ENCODE data around the gene RARRES2.
"Not testable (repeated sequence)": the region's sequence is repeated elsewhere in the genome, so short reads cannot be mapped to it uniquely, and the experiment has no call there.

RARRES2 gene

GRCh38 chr7:150336746-150337145 is 4.7 kb downstream of the RARRES2 start:
- DNase-seq: no peak

- no peak for DNase-seq
Measured at GRCh38 chr7:150335774-150336112, 5.7 kb downstream of the RARRES2 start.

- DNase-seq: no peak
Measured at GRCh38 chr7:150335108-150335773, 6.2 kb downstream of the RARRES2 start.

- DNase-seq: no peak
Measured at GRCh38 chr7:150334108-150334507, 7.3 kb downstream of the RARRES2 start.

- no peak for DNase-seq
Measured at GRCh38 chr7:150333659-150334058, 7.8 kb downstream of the RARRES2 start.

- no peak for DNase-seq
Measured at GRCh38 chr7:150332852-150333635, 8.4 kb downstream of the RARRES2 start.

- no peak for DNase-seq
Measured at GRCh38 chr7:150330211-150330885, 11.1 kb downstream of the RARRES2 start.

- DNase-seq: no peak
Measured at GRCh38 chr7:150329331-150330120, 11.9 kb downstream of the RARRES2 start.

GRCh38 chr7:150327308-150327707 is 14.1 kb downstream of the RARRES2 start:
- no peak for DNase-seq

- DNase-seq: no peak
Measured at GRCh38 chr7:150326657-150327268, 14.7 kb downstream of the RARRES2 start.

GRCh38 chr7:150325901-150326300 is 15.5 kb downstream of the RARRES2 start:
- DNase-seq: no peak

GRCh38 chr7:150325110-150325611 is 16.3 kb downstream of the RARRES2 start:
- peak; percentile 86 to 90 for DNase-seq

- DNase-seq: peak in 1 of 2 donors; percentile 18
Measured at GRCh38 chr7:150324373-150324961, 17.0 kb downstream of the RARRES2 start.

- no peak for DNase-seq
Measured at GRCh38 chr7:150323682-150324372, 17.6 kb downstream of the RARRES2 start.

GRCh38 chr7:150322833-150323681 is 18.4 kb downstream of the RARRES2 start, which contains the start of the genes ACTR3C and LRRC61:
ACTR3C (minus strand) TSS chr7:150323545; CDS start chr7:150295296, 28,249 bp downstream.
LRRC61 (plus strand) TSS chr7:150323355; CDS start chr7:150336862, 13,507 bp downstream.
- peak; percentile 11 to 37 for DNase-seq

GRCh38 chr7:150322114-150322832 is 19.2 kb downstream of the RARRES2 start:
- DNase-seq: peak; percentile 21 to 39

GRCh38 chr7:150321788-150322113 is 19.7 kb downstream of the RARRES2 start:
- no peak for DNase-seq

GRCh38 chr7:150317748-150318444 is 23.5 kb downstream of the RARRES2 start:
- no peak for DNase-seq

- not testable (repeated sequence) for DNase-seq
Measured at GRCh38 chr7:150316987-150317386, 24.4 kb downstream of the RARRES2 start.
